Esophagus (tissue), 2 donors: ENCODE measurements around the gene NCBP3. TPM values are rescaled to one million over a fixed set of nuclear protein-coding genes. Genes with fewer than 3 reads are reported as not detected.
"Not testable (repeated sequence)": the region's sequence is repeated elsewhere in the genome, so short reads cannot be mapped to it uniquely, and the experiment has no call there.

Source experiments
- H3K27ac ChIP-seq, 2 donors: one replicate each; pipeline ENCODE4 v1.5.1; 2013; ENCODE audit warnings: low read depth in 2 of 2, mild to moderate bottlenecking in 2 of 2, inconsistent platforms in 1 of 2, low read length in 1 of 2, moderate library complexity in 1 of 2
- H3K27me3 ChIP-seq, 2 donors: one replicate each; pipeline ENCODE4 v1.6.1; 2013; ENCODE audit warnings: low read length in 2 of 2, control low read depth in 1 of 2, mild to moderate bottlenecking in 1 of 2; ENCODE audit not compliant: insufficient read depth in 2 of 2, control insufficient read depth in 1 of 2
- H3K36me3 ChIP-seq, 2 donors: one replicate each; pipeline ENCODE4 v1.6.1; 2013; ENCODE audit warnings: low read length in 1 of 2; ENCODE audit not compliant: control insufficient read depth in 2 of 2, insufficient read depth in 2 of 2
- H3K4me1 ChIP-seq, 2 donors: one replicate each; pipeline ENCODE4 v1.6.1; 2013; ENCODE audit warnings: low read length in 1 of 2; ENCODE audit not compliant: control insufficient read depth in 2 of 2, insufficient read depth in 2 of 2
- H3K4me3 ChIP-seq, 2 donors: one replicate each; pipeline ENCODE4 v1.5.1; 2013; ENCODE audit warnings: low read length in 2 of 2, mild to moderate bottlenecking in 2 of 2, low read depth in 1 of 2, moderate library complexity in 1 of 2
- H3K9me3 ChIP-seq, 2 donors: one replicate each; pipeline ENCODE4 v1.6.1; 2013; ENCODE audit warnings: mild to moderate bottlenecking in 2 of 2, low read depth in 1 of 2, low read length in 1 of 2, moderate library complexity in 1 of 2; ENCODE audit not compliant: control insufficient read depth in 2 of 2, insufficient read depth in 1 of 2
- WGBS, 2 donors: extraction: QIAGEN DNeasy Blood & Tissue Kit; methylation state at CpG; one replicate each; pipeline ENCODE4 v1.1.7; 2013; 5-methylcytosine and 5-hydroxymethylcytosine counted together
- polyA plus RNA-seq, 2 donors: library from polyadenylated mRNA; stranded (reverse); fragments of 200-250 nt; gene quantifications; one replicate each; pipeline ENCODE4 v1.2.3, GENCODE V29; 2013
- donor health status: healthy with polysubstance abuse.
- donor health status: Bipolar disorder and iron deficiency.

Gene NCBP3
- polyA plus RNA-seq, 2 donors: 17.1 to 18.9 TPM

- no peaks in the 10 kb centered on the region for H3K9me3 ChIP-seq
- WGBS, 2 donors: 79 to 81% methylated on average over 17 of the region's 17 CpGs
- H3K36me3 ChIP-seq: peaks cover 0 to 3% of the 10 kb centered on the region in 2 donors
- peaks cover 0 to 4% of the 10 kb centered on the region in 2 donors for H3K4me1 ChIP-seq
- no peak overlapping the region for H3K27ac ChIP-seq
- H3K4me3 ChIP-seq: no peak overlapping the region
- no peaks in the 10 kb centered on the region for H3K27me3 ChIP-seq
These were observed 21.1 kb upstream of the NCBP3 start for GRCh38 chr17:3867106-3867505.

GRCh38 chr17:3866276-3866675, 20.2 kb upstream of the NCBP3 start:
- Histone ChIP-seq H3K4me3 (no peak overlapping the region), H3K9me3 (no peaks in the 10 kb centered on the region), H3K27ac (no peak overlapping the region), H3K4me1 (peaks cover 0 to 4% of the 10 kb centered on the region in 2 donors), H3K27me3 (no peaks in the 10 kb centered on the region), H3K36me3 (peaks cover 3 to 4% of the 10 kb centered on the region in 2 donors)
- WGBS, 2 donors: 91 to 93% methylated on average over 17 to 21 of the region's 21 CpGs

- Histone ChIP-seq H3K9me3 (no peaks in the 10 kb centered on the region), H3K27me3 (no peaks in the 10 kb centered on the region), H3K36me3 (peaks cover 10 to 11% of the 10 kb centered on the region in 2 donors), H3K4me3 (no peak overlapping the region), H3K4me1 (no peaks in the 10 kb centered on the region), H3K27ac (no peak overlapping the region)
- WGBS, 2 donors: 73 to 76% methylated on average over 8 of the region's 8 CpGs
These were observed 19.1 kb upstream of the NCBP3 start for GRCh38 chr17:3865176-3865575.

GRCh38 chr17:3864534-3864933, 18.5 kb upstream of the NCBP3 start:
- Histone ChIP-seq H3K27ac (no peak overlapping the region), H3K4me1 (no peaks in the 10 kb centered on the region), H3K4me3 (no peak overlapping the region), H3K27me3 (no peaks in the 10 kb centered on the region), H3K9me3 (no peaks in the 10 kb centered on the region), H3K36me3 (peaks cover 11 to 14% of the 10 kb centered on the region in 2 donors)
- WGBS, 2 donors: 90 to 92% methylated on average over 10 of the region's 10 CpGs

GRCh38 chr17:3861761-3862681, 16.0 kb upstream of the NCBP3 start:
- WGBS, 2 donors: 85 to 89% methylated on average over 28 of the region's 28 CpGs
- H3K4me1 ChIP-seq: no peaks in the 10 kb centered on the region
- no peaks in the 10 kb centered on the region for H3K9me3 ChIP-seq
- no peak overlapping the region for H3K4me3 ChIP-seq
- no peaks in the 10 kb centered on the region for H3K27me3 ChIP-seq
- H3K27ac ChIP-seq: no peak overlapping the region
- peaks cover 11 to 14% of the 10 kb centered on the region in 2 donors for H3K36me3 ChIP-seq

GRCh38 chr17:3860939-3861700, 15.1 kb upstream of the NCBP3 start:
- peaks cover 11 to 14% of the 10 kb centered on the region in 2 donors for H3K36me3 ChIP-seq
- 91 to 94% methylated on average over 30 of the region's 30 CpGs for WGBS, 2 donors

GRCh38 chr17:3859940-3860339, 13.9 kb upstream of the NCBP3 start:
- Histone ChIP-seq H3K4me3 (no peak overlapping the region), H3K4me1 (no peaks in the 10 kb centered on the region), H3K9me3 (no peaks in the 10 kb centered on the region), H3K36me3 (peaks cover 11 to 14% of the 10 kb centered on the region in 2 donors), H3K27ac (no peak overlapping the region), H3K27me3 (no peaks in the 10 kb centered on the region)
- 69 to 87% methylated on average over 7 to 9 of the region's 9 CpGs for WGBS, 2 donors

More at GRCh38 chr17:3860939-3861700, 15.1 kb upstream of the NCBP3 start:
- H3K27me3 ChIP-seq: no peaks in the 10 kb centered on the region
- no peaks in the 10 kb centered on the region for H3K9me3 ChIP-seq
- no peak overlapping the region for H3K27ac ChIP-seq
- no peaks in the 10 kb centered on the region for H3K4me1 ChIP-seq
- no peak overlapping the region for H3K4me3 ChIP-seq

- Histone ChIP-seq H3K36me3 (peaks cover 11 to 14% of the 10 kb centered on the region in 2 donors), H3K27me3 (no peaks in the 10 kb centered on the region), H3K4me3 (no peak overlapping the region), H3K4me1 (no peaks in the 10 kb centered on the region), H3K27ac (no peak overlapping the region), H3K9me3 (no peaks in the 10 kb centered on the region)
- 69 to 77% methylated on average over 16 of the region's 16 CpGs for WGBS, 2 donors
These were observed 11.4 kb upstream of the NCBP3 start for GRCh38 chr17:3857261-3858105.

- not testable (repeated sequence) for H3K27me3 ChIP-seq, H3K36me3 ChIP-seq, H3K27ac ChIP-seq, H3K9me3 ChIP-seq, H3K4me3 ChIP-seq, H3K4me1 ChIP-seq
- 88 to 93% methylated on average over 15 to 32 of the region's 36 CpGs for WGBS, 2 donors
These were observed 8.2 kb upstream of the NCBP3 start for GRCh38 chr17:3854204-3854603.
